ENCODE results near the gene SLC45A1. TPM values are rescaled to one million over a fixed set of nuclear protein-coding genes. Genes with fewer than 3 reads are reported as not detected.

The SLC45A1 gene
- total RNA-seq (2022) (0.41 and 0.44 TPM in 2 replicates), Bru-seq, nascent RNA (percentile 19 among the genes with signal in this experiment), BruChase-seq, experiment 1, labeled RNA remaining after a 2-hour chase (percentile 13 among the genes with signal in this experiment), BruChase-seq, experiment 2, labeled RNA remaining after a 6-hour chase (percentile 18 among the genes with signal in this experiment)
- long read RNA-seq = 0 reads

DNA sequence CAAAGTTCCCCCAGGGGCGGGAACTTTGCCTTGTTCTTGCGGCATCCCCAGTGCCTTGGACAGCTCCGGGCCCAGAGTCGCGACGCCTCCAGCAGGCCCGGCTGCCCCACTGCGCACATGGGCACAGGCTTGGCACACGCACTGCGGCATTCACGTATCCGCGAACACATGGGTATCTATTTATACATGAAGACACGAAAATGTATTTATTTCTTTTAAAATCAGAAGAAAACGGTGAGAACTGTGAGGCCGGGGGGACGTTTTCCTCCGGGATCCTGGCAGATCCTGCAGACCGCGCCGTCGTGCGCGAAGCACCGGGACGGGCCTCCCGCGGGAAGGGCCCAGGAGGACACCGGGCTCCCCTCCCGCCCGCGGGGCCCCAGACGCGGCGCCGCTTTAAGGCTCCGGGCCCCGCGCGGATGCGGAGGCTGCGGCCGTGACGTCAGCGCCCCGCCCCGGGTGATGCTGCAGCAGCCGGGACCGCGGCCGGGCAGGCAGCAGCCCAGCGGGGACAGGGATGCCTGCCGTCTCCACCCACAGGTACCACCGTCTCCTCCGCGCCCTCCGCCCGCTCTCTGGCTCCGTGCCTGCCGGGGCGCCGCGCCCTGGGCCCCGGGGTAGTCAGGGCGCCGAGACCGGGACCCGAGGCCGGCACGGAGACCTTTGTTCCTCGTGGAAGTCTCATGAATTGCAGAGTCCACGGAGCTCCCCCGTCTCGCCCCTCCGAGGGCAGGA is at the start of gene SLC45A1:
Gene SLC45A1, plus strand, starts transcription at position 468 of the 735 bp plus-strand sequence. CDS start 6,216 bp downstream, outside the sequence.
- CTCF ChIA-PET = no interaction called here
- Histone ChIP-seq H3K4me1 (peaks cover 13% of the 10 kb centered on the region; the same call in 1 of the 2 replicates), H3K4me3 (ENCODE audit: low read depth, low read length) (peak within 1 kb of the TSS; percentile 37), H3K27me3 (replicated peaks; ENCODE audit: control insufficient read depth, insufficient read depth, low read length) (no peaks in the 10 kb centered on the region), H3K9me3 (no peaks in the 10 kb centered on the region), H3K36me3 (ENCODE audit: control insufficient read depth, insufficient read depth, low read length) (no peaks in the 10 kb centered on the region)
- Mint-ChIP-seq H3K9me3 (ENCODE audit: unreplicated experiment) (peaks cover 10% of the 10 kb centered on the region), H3K4me3 (ENCODE audit: unreplicated experiment) (peak within 1 kb of the TSS; percentile 71), H3K27me3 (ENCODE audit: insufficient read depth, unreplicated experiment) (no peaks in the 10 kb centered on the region), H3K27ac (ENCODE audit: unreplicated experiment) (no peak within 1 kb of the TSS), H3K36me3 (ENCODE audit: insufficient read depth, unreplicated experiment) (peaks cover 5% of the 10 kb centered on the region), H3K4me1 (ENCODE audit: low read depth, unreplicated experiment) (peaks cover 20% of the 10 kb centered on the region)
- TF ChIP-seq, protein P1, sequence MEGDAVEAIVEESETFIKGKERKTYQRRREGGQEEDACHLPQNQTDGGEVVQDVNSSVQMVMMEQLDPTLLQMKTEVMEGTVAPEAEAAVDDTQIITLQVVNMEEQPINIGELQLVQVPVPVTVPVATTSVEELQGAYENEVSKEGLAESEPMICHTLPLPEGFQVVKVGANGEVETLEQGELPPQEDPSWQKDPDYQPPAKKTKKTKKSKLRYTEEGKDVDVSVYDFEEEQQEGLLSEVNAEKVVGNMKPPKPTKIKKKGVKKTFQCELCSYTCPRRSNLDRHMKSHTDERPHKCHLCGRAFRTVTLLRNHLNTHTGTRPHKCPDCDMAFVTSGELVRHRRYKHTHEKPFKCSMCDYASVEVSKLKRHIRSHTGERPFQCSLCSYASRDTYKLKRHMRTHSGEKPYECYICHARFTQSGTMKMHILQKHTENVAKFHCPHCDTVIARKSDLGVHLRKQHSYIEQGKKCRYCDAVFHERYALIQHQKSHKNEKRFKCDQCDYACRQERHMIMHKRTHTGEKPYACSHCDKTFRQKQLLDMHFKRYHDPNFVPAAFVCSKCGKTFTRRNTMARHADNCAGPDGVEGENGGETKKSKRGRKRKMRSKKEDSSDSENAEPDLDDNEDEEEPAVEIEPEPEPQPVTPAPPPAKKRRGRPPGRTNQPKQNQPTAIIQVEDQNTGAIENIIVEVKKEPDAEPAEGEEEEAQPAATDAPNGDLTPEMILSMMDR (IDR thresholded peaks at IDR 0.05; ENCODE audit: insufficient read depth in 1 of 2, low read depth in 1 of 2, low read length in 1 of 2, severe bottlenecking in 1 of 2, unreplicated experiment in 1 of 2) = no peak
- intact Hi-C loops (cut with micrococcal nuclease; ENCODE audit: unreplicated experiment) = loop anchor here (10.0 kb wide), 1 partner anchor 133 kb away; no protein-coding TSS in a partner anchor
- no TSS peak for BruUV-seq (replicated peaks)
- POLR2A ChIA-PET = no interaction called here
- peak; percentile 52 to 71 for DNase-seq

DNA sequence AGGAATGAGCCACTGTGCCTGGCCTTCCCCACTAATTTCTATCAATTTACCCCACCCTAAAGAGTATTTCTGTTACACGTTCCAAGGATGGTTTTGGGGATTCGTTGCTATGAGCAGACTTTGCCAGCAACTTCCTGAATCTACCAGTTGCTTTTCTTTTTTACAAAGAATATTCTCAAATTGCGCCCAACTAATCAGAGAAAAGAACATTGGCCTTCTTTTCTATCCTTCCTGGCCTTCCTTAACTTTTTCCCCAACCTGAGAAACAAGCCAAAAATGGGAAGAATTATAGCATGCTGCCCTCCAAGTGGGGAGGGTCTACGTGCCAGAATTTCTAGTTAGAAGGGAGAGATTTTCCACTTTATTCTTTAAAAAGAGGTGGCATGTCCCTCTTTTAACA is 44.9 kb upstream of the SLC45A1 start:
- no peak for DNase-seq
- CTCF ChIA-PET = no interaction called here
- TF ChIP-seq, protein P1 (IDR thresholded peaks at IDR 0.05; ENCODE audit: insufficient read depth in 1 of 2, low read depth in 1 of 2, low read length in 1 of 2, severe bottlenecking in 1 of 2, unreplicated experiment in 1 of 2) = no peak
- Mint-ChIP-seq H3K9me3 (ENCODE audit: unreplicated experiment) (peaks cover 10% of the 10 kb centered on the region), H3K4me3 (ENCODE audit: unreplicated experiment) (no peak overlapping the region), H3K27ac (ENCODE audit: unreplicated experiment) (no peak overlapping the region), H3K36me3 (ENCODE audit: insufficient read depth, unreplicated experiment) (no peaks in the 10 kb centered on the region), H3K4me1 (ENCODE audit: low read depth, unreplicated experiment) (peaks cover 20% of the 10 kb centered on the region), H3K27me3 (ENCODE audit: insufficient read depth, unreplicated experiment) (no peaks in the 10 kb centered on the region)
- no peaks in the 10 kb centered on the region for H3K27me3 ChIP-seq (replicated peaks; ENCODE audit: control insufficient read depth, insufficient read depth, low read length)
- H3K9me3 ChIP-seq = no peaks in the 10 kb centered on the region
- peaks cover 20% of the 10 kb centered on the region for H3K4me1 ChIP-seq
- intact Hi-C loops (cut with micrococcal nuclease; ENCODE audit: unreplicated experiment) = no loop called here
- H3K36me3 ChIP-seq (ENCODE audit: control insufficient read depth, insufficient read depth, low read length) = no peaks in the 10 kb centered on the region
- no peak overlapping the region for H3K4me3 ChIP-seq (ENCODE audit: low read depth, low read length)
- POLR2A ChIA-PET = interaction anchor here (0.6 kb wide), 1 partner anchor 298 kb away, joined by 3 read pairs; no protein-coding TSS in a partner anchor
- BruUV-seq (replicated peaks) = no TSS peak

DNA sequence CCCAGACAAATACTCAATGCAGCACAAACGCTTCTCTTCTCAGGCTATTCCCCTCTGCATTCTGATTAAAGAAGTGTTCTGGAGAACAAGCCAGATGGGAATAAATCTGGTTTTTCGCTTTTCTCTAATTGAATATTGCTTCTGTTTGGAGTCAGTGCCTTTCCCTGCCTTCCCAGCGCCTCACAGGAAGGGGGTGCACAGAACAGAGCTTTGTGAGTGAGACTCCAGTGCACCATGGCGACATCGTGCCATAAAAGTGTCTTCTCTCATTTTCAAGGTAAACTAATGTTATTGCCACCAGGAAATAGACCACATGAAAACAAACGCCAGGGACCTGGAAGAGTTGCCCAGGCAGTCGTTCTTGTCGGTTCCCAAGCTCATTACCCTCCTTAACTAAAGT is 43.6 kb upstream of the SLC45A1 start:
- CTCF ChIA-PET = no interaction called here
- no peak for DNase-seq
- Histone ChIP-seq H3K4me3 (ENCODE audit: low read depth, low read length) (no peak overlapping the region), H3K9me3 (no peaks in the 10 kb centered on the region), H3K36me3 (ENCODE audit: control insufficient read depth, insufficient read depth, low read length) (no peaks in the 10 kb centered on the region), H3K4me1 (peaks cover 18% of the 10 kb centered on the region), H3K27me3 (replicated peaks; ENCODE audit: control insufficient read depth, insufficient read depth, low read length) (no peaks in the 10 kb centered on the region)
- Mint-ChIP-seq H3K4me1 (ENCODE audit: low read depth, unreplicated experiment) (peaks cover 17% of the 10 kb centered on the region), H3K4me3 (ENCODE audit: unreplicated experiment) (no peak overlapping the region), H3K36me3 (ENCODE audit: insufficient read depth, unreplicated experiment) (no peaks in the 10 kb centered on the region), H3K27me3 (ENCODE audit: insufficient read depth, unreplicated experiment) (no peaks in the 10 kb centered on the region), H3K27ac (ENCODE audit: unreplicated experiment) (no peak overlapping the region), H3K9me3 (ENCODE audit: unreplicated experiment) (peaks cover 10% of the 10 kb centered on the region)
- BruUV-seq (replicated peaks) = no TSS peak
- TF ChIP-seq, protein P1 (IDR thresholded peaks at IDR 0.05; ENCODE audit: insufficient read depth in 1 of 2, low read depth in 1 of 2, low read length in 1 of 2, severe bottlenecking in 1 of 2, unreplicated experiment in 1 of 2) = no peak
- intact Hi-C loops (cut with micrococcal nuclease; ENCODE audit: unreplicated experiment) = no loop called here
- POLR2A ChIA-PET = interaction anchor here (0.6 kb wide), 1 partner anchor 294 kb away, joined by 3 read pairs; no protein-coding TSS in a partner anchor

Data from Caco-2 (cell line).